ENCODE data around the gene SSH2. TPM values are rescaled to one million over a fixed set of nuclear protein-coding genes. Genes with fewer than 3 reads are reported as not detected.
A peak's percentile ranks its signal among the peaks of the same experiment; 100 is the strongest.

The SSH2 gene
- polyA plus RNA-seq, 3 donors, result 31.9 to 66.6 (median 54.0) TPM

DNA sequence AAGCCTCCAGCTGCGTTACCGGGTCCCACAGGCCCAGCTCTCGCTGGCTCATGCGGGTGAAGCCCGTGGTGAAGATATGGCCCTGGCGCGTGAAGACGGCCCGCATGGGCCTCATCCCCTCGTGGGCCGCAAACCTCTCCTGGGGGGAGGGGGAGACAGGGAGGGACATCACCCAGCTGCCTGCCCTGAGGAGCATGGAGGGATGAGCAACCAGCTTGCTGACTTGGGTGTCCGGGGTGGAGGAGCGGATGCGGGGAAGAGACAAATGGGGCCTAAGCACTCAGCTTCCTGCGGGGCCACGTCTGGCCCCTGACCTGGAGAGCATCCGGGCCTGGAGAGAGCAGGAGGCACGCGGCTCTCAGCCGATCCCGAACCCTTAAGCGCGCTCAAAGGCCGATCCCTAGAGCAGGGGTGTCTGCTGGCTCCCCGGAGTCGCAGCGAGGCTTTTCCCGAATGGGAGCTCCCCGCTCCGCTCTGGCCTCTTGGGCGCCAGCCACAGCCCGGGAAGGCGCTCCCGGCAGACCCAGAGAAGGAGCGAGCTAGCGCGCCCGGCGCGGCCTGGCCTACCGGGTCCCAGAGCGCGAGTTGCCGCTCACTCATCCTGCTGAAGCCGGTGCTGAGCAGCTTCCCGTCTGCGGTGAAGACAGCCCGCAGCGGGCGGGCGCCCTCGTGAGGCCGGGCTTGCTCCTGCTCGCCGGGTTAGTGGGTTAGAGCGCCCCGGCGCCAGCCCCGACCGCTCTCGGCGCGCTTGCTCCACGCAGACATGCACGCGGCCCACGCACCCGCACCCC is 312.4 kb downstream of the SSH2 start:
- peaks cover 63 to 67% of the 10 kb centered on the region in 2 donors for H3K4me1 ChIP-seq (ENCODE audit: control insufficient read depth in 1 of 2, insufficient read depth in 2 of 2, low read length in 2 of 2)

DNA sequence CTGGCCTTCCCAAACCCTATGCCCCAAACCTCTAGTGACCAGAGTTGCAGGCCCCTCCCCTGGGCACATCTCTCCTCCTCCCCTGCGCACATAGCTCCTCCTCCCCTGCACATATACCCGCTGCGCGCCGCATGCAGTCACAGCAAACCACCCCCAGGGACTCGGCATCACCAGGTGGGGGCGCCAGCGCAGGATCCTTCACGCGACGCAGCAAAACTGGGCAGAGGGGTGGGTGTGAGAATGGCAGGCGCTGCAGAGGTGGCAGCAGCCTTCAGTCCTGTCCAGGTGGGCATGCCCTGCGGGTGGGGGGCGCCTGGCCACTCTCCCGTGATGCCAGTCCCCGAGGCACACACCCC is 312.9 kb downstream of the SSH2 start:
- intact Hi-C loops (cut with micrococcal nuclease), result loop anchor here in 1 of 2 donors (10.0 kb wide), 1 partner anchor 52 kb away; the partner anchor contains the start of genes ABHD15 and TP53I13
- Histone ChIP-seq H3K79me2 (ENCODE audit: insufficient read depth, low read length) (no peaks in the 10 kb centered on the region), H3K9ac (ENCODE audit: insufficient read depth, low read length, poor library complexity, severe bottlenecking) (no peak overlapping the region), H3K4me3 (replicated peaks in 1 of 3; ENCODE audit: low read depth in 2 of 3, low read length in 3 of 3) (peak overlapping the region in 2 of 3 experiments; percentile 31 to 80), H3K9me3 (replicated peaks in 1 of 2; ENCODE audit: control insufficient read depth in 1 of 2, insufficient read depth in 1 of 2, low read length in 2 of 2) (no peaks in the 10 kb centered on the region), H3K27ac (ENCODE audit: low read depth in 1 of 2, low read length in 2 of 2) (no peak overlapping the region), H3K36me3 (replicated peaks in 1 of 2; ENCODE audit: control insufficient read depth in 1 of 2, insufficient read depth in 2 of 2, low read length in 2 of 2) (no peaks in the 10 kb centered on the region), H3K4me2 (replicated peaks; ENCODE audit: extremely low read depth, low read length, poor library complexity, severe bottlenecking) (peak overlapping the region; percentile 97), H3K27me3 (ENCODE audit: control insufficient read depth in 2 of 2, insufficient read depth in 2 of 2, low read length in 2 of 2) (peaks cover 7 to 80% of the 10 kb centered on the region in 2 donors), H2AFZ (ENCODE audit: insufficient read depth, low read depth, low read length, poor library complexity, severe bottlenecking) (peak overlapping the region; percentile 82), H4K20me1 (ENCODE audit: insufficient read depth, low read length) (peaks cover 33% of the 10 kb centered on the region), H3K4me1 (ENCODE audit: control insufficient read depth in 1 of 2, insufficient read depth in 2 of 2, low read length in 2 of 2) (peaks cover 57 to 63% of the 10 kb centered on the region in 2 donors)
- H3K4me3 Mint-ChIP-seq, result peak overlapping the region; percentile 83 to 92
- TF ChIP-seq, protein P1, sequence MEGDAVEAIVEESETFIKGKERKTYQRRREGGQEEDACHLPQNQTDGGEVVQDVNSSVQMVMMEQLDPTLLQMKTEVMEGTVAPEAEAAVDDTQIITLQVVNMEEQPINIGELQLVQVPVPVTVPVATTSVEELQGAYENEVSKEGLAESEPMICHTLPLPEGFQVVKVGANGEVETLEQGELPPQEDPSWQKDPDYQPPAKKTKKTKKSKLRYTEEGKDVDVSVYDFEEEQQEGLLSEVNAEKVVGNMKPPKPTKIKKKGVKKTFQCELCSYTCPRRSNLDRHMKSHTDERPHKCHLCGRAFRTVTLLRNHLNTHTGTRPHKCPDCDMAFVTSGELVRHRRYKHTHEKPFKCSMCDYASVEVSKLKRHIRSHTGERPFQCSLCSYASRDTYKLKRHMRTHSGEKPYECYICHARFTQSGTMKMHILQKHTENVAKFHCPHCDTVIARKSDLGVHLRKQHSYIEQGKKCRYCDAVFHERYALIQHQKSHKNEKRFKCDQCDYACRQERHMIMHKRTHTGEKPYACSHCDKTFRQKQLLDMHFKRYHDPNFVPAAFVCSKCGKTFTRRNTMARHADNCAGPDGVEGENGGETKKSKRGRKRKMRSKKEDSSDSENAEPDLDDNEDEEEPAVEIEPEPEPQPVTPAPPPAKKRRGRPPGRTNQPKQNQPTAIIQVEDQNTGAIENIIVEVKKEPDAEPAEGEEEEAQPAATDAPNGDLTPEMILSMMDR (IDR thresholded peaks at IDR 0.05), result peak; percentile 60
- H3K9me3 Mint-ChIP-seq, result peaks cover 0 to 7% (median 1%) of the 10 kb centered on the region in 7 donors
- peaks cover 49% of the 10 kb centered on the region for H3K4me1 Mint-ChIP-seq
- H3K36me3 Mint-ChIP-seq, result no peaks in the 10 kb centered on the region
- peak; percentile 67 to 84 (median 81) for DNase-seq
- no peak overlapping the region for H3K27ac Mint-ChIP-seq
- WGBS (ENCODE audit: insufficient coverage), result 2% methylated on average over 5 of the region's 16 CpGs
- peaks cover 47 to 91% (median 63%) of the 10 kb centered on the region in 3 donors for H3K27me3 Mint-ChIP-seq (ENCODE audit: low read depth in 3 of 3)

More for the DNA sequence above, 312.4 kb downstream of the SSH2 start:
- Histone ChIP-seq H3K36me3 (replicated peaks in 1 of 2; ENCODE audit: control insufficient read depth in 1 of 2, insufficient read depth in 2 of 2, low read length in 2 of 2) (no peaks in the 10 kb centered on the region), H2AFZ (ENCODE audit: insufficient read depth, low read depth, low read length, poor library complexity, severe bottlenecking) (peak overlapping the region; percentile 82), H3K9ac (ENCODE audit: insufficient read depth, low read length, poor library complexity, severe bottlenecking) (peak overlapping the region; percentile 56), H3K9me3 (replicated peaks in 1 of 2; ENCODE audit: control insufficient read depth in 1 of 2, insufficient read depth in 1 of 2, low read length in 2 of 2) (no peaks in the 10 kb centered on the region), H4K20me1 (ENCODE audit: insufficient read depth, low read length) (peaks cover 35% of the 10 kb centered on the region), H3K27me3 (ENCODE audit: control insufficient read depth in 2 of 2, insufficient read depth in 2 of 2, low read length in 2 of 2) (peaks cover 7 to 82% of the 10 kb centered on the region in 2 donors), H3K4me2 (replicated peaks; ENCODE audit: extremely low read depth, low read length, poor library complexity, severe bottlenecking) (peak overlapping the region; percentile 97), H3K79me2 (ENCODE audit: insufficient read depth, low read length) (no peaks in the 10 kb centered on the region), H3K4me3 (replicated peaks in 1 of 3; ENCODE audit: low read depth in 2 of 3, low read length in 3 of 3) (peak overlapping the region; percentile 13 to 80 (median 31)), H3K27ac (ENCODE audit: low read depth in 1 of 2, low read length in 2 of 2) (peak overlapping the region in 1 of 2 donors; percentile 30)
- WGBS (ENCODE audit: insufficient coverage), result under 1% methylated on average over 68 of the region's 68 CpGs
- peak; percentile 81 to 83 (median 82) for DNase-seq
- H3K27me3 Mint-ChIP-seq (ENCODE audit: low read depth in 3 of 3), result peaks cover 46 to 92% (median 64%) of the 10 kb centered on the region in 3 donors
- peak overlapping the region in 3 of 7 donors; percentile 21 to 52 (median 40) for H3K27ac Mint-ChIP-seq
- peaks cover 52% of the 10 kb centered on the region for H3K4me1 Mint-ChIP-seq
- TF ChIP-seq, protein P1 (IDR thresholded peaks at IDR 0.05), result peak; percentile 58
- H3K9me3 Mint-ChIP-seq, result peaks cover 0 to 7% (median 1%) of the 10 kb centered on the region in 7 donors
- H3K4me3 Mint-ChIP-seq, result peak overlapping the region; percentile 83 to 92
- intact Hi-C loops (cut with micrococcal nuclease), result loop anchor here in 1 of 2 donors (2.0 to 10.0 kb wide), 2 partner anchors 37 to 53 kb away; partner anchors contain the start of genes ABHD15 and TP53I13
- no peaks in the 10 kb centered on the region for H3K36me3 Mint-ChIP-seq
